Skin of body (tissue), 2 donors: ENCODE data around the gene TUBGCP3. TPM values are rescaled to one million over a fixed set of nuclear protein-coding genes. Genes with fewer than 3 reads are reported as not detected.
"Not testable (repeated sequence)": the region's sequence is repeated elsewhere in the genome, so short reads cannot be mapped to it uniquely, and the experiment has no call there.

Source experiments
- DNase-seq: peaks from one replicate; lab custom pipeline; 2025; lab: John Stamatoyannopoulos, UW
- total RNA-seq: library from RNA; depleted of rRNA; stranded (reverse); fragments of >200 nt; gene quantifications from one replicate; pipeline ENCODE4 v1.2.3, GENCODE V29; 2014

TUBGCP3 gene
- total RNA-seq, 1 donor from 2014 or later, result 25.5 TPM

GRCh38 chr13:112576768-112577167 lies 11.2 kb downstream of the TUBGCP3 start:
- no peak for DNase-seq

GRCh38 chr13:112576191-112576590 lies 11.8 kb downstream of the TUBGCP3 start:
- no peak for DNase-seq

GRCh38 chr13:112575675-112576074 lies 12.3 kb downstream of the TUBGCP3 start:
- DNase-seq, result no peak

GRCh38 chr13:112574834-112575613 lies 12.9 kb downstream of the TUBGCP3 start:
- DNase-seq, result no peak

- DNase-seq, result no peak
These were observed 13.5 kb downstream of the TUBGCP3 start for GRCh38 chr13:112574416-112574815.

- DNase-seq, result no peak
These were observed 14.2 kb downstream of the TUBGCP3 start for GRCh38 chr13:112573710-112574109.

- DNase-seq, result no peak
These were observed 15.6 kb downstream of the TUBGCP3 start for GRCh38 chr13:112572366-112572765.

- DNase-seq, result no peak
These were observed 18.1 kb downstream of the TUBGCP3 start for GRCh38 chr13:112569821-112570220.

- no peak for DNase-seq
These were observed 20.6 kb downstream of the TUBGCP3 start for GRCh38 chr13:112567161-112567862.

- no peak for DNase-seq
These were observed 25.1 kb downstream of the TUBGCP3 start for GRCh38 chr13:112562786-112563383.

GRCh38 chr13:112562254-112562653 lies 25.7 kb downstream of the TUBGCP3 start:
- no peak for DNase-seq

GRCh38 chr13:112561478-112561877 lies 26.5 kb downstream of the TUBGCP3 start:
- DNase-seq, result no peak

GRCh38 chr13:112558696-112559418 lies 29.1 kb downstream of the TUBGCP3 start:
- DNase-seq, result no peak

- no peak for DNase-seq
These were observed 31.4 kb downstream of the TUBGCP3 start for GRCh38 chr13:112556600-112556999.

- DNase-seq, result no peak
These were observed 33.6 kb downstream of the TUBGCP3 start for GRCh38 chr13:112554214-112554850.

- DNase-seq, result not testable (repeated sequence)
These were observed 39.0 kb downstream of the TUBGCP3 start for GRCh38 chr13:112548975-112549374.

GRCh38 chr13:112545856-112546255 lies 42.1 kb downstream of the TUBGCP3 start:
- DNase-seq, result no peak

GRCh38 chr13:112532837-112533745 lies 54.9 kb downstream of the TUBGCP3 start:
- peak; percentile 9 for DNase-seq

GRCh38 chr13:112531263-112531794 lies 56.6 kb downstream of the TUBGCP3 start:
- no peak for DNase-seq

GRCh38 chr13:112530861-112531260 lies 57.1 kb downstream of the TUBGCP3 start:
- peak; percentile 23 for DNase-seq
